Measurements from ENCODE around the gene LSP1.

DNA sequence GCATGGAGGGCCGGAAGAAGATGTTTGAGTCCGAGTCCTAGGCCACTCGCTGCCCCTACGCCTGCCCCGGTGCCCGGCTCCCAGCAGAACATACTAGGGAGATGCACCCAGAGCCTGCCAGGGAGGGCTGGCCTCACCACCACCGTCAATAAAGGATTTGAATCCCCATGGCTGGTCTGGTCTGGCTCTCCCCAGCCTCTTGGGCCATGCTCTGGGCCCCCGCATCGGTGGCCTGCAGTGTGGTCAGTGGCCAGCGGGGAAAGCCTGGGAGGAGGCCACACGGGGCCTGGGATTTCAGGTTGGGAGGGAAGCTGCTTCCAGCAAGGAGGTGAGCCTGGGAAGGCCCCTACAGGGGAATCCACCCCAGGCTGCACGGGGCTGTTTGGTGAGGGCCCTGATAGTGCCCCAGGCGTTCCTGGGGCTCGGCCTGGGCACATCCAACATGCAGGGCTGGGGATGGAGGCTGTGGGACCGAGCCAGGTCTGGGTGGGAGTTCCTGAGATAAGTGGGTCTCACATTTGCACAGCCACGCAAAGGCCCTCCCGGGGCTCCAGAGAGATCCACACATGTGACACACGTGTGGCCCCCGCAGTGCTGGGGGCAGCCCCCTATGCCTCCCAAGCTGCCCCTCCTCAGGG, 11.3 kb upstream of the LSP1 start:
- TF ChIP-seq POLR2A (IDR thresholded peaks at IDR 0.05) (no peak), POLR2AphosphoS5 (IDR thresholded peaks at IDR 0.05) (no peak)
- TF ChIP-seq, protein P1, sequence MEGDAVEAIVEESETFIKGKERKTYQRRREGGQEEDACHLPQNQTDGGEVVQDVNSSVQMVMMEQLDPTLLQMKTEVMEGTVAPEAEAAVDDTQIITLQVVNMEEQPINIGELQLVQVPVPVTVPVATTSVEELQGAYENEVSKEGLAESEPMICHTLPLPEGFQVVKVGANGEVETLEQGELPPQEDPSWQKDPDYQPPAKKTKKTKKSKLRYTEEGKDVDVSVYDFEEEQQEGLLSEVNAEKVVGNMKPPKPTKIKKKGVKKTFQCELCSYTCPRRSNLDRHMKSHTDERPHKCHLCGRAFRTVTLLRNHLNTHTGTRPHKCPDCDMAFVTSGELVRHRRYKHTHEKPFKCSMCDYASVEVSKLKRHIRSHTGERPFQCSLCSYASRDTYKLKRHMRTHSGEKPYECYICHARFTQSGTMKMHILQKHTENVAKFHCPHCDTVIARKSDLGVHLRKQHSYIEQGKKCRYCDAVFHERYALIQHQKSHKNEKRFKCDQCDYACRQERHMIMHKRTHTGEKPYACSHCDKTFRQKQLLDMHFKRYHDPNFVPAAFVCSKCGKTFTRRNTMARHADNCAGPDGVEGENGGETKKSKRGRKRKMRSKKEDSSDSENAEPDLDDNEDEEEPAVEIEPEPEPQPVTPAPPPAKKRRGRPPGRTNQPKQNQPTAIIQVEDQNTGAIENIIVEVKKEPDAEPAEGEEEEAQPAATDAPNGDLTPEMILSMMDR (IDR thresholded peaks at IDR 0.05) = no peak
